GM19467 (cell line): Measurements from ENCODE around the gene GP1BA.

Experiments
- ATAC-seq: cut with Tn5 transposase; IDR thresholded peaks from one replicate; pipeline ENCODE4 v1.9.1; 2021; ENCODE audit warnings: mild to moderate bottlenecking, moderate library complexity; ENCODE audit not compliant: unreplicated experiment

GP1BA gene

GRCh38 chr17:4949321-4950074 is 17.4 kb downstream of the GP1BA start:
- peak; percentile 22 for ATAC-seq

GRCh38 chr17:4950075-4950745 is 18.1 kb downstream of the GP1BA start:
- ATAC-seq: peak; percentile 6

GRCh38 chr17:4950746-4951204 is 18.7 kb downstream of the GP1BA start, which contains the start of gene ENO3:
TSS of gene ENO3 (plus strand) at chr17:4951119. CDS start at chr17:4951830, 711 bp downstream.
- no peak for ATAC-seq

- no peak for ATAC-seq
These were observed 19.4 kb downstream of the GP1BA start for GRCh38 chr17:4951486-4951885.

GRCh38 chr17:4953451-4953961 is 21.4 kb downstream of the GP1BA start:
- ATAC-seq: no peak

GRCh38 chr17:4955091-4955490 is 23.0 kb downstream of the GP1BA start:
- ATAC-seq: no peak

GRCh38 chr17:4956493-4957061 is 24.5 kb downstream of the GP1BA start:
- ATAC-seq: no peak

GRCh38 chr17:4958102-4958501 is 26.0 kb downstream of the GP1BA start:
- ATAC-seq: no peak

GRCh38 chr17:4959261-4959965 is 27.3 kb downstream of the GP1BA start:
- ATAC-seq: no peak

GRCh38 chr17:4960279-4960922 is 28.3 kb downstream of the GP1BA start:
- no peak for ATAC-seq

- no peak for ATAC-seq
These were observed 33.4 kb downstream of the GP1BA start for GRCh38 chr17:4965311-4965986.

- ATAC-seq: peak; percentile 82
These were observed 34.9 kb downstream of the GP1BA start for GRCh38 chr17:4966844-4967538.

- ATAC-seq: peak; percentile 52
These were observed 35.7 kb downstream of the GP1BA start, which contains the start of gene SPAG7 for GRCh38 chr17:4967539-4968485. TSS of gene SPAG7 (minus strand) at chr17:4967817. CDS start at chr17:4967804, 13 bp downstream.

- ATAC-seq: no peak
These were observed 36.5 kb downstream of the GP1BA start for GRCh38 chr17:4968486-4969046.

- no peak for ATAC-seq
These were observed 37.0 kb downstream of the GP1BA start for GRCh38 chr17:4969047-4969550.

- no peak for ATAC-seq
These were observed 37.6 kb downstream of the GP1BA start for GRCh38 chr17:4969551-4970173.

GRCh38 chr17:4970273-4970672 is 38.2 kb downstream of the GP1BA start:
- ATAC-seq: no peak
